GM13976 (cell line): ENCODE measurements around the gene BTBD16.

Source experiments
- DNase-seq: peaks from one replicate; pipeline ENCODE4 v3.0.0; 2012; ENCODE audit warnings: low spot score
- CTCF ChIP-seq: IDR thresholded peaks from 2 replicates; pipeline ENCODE4 v1.5.1; 2012; ENCODE audit warnings: borderline replicate concordance, mild to moderate bottlenecking; ENCODE audit not compliant: insufficient read depth; ENCODE audit errors: extremely low read depth, missing control alignments, control extremely low read depth
- in situ Hi-C: fragments of 300-500 bp; cut with MboI; formaldehyde crosslinking; loops from one replicate; pipeline ENCODE4 v1.12.0; 2022; ENCODE audit warnings: low sequenced_read_pairs, mixed read lengths, inconsistent platforms; ENCODE audit not compliant: unreplicated experiment

Gene BTBD16

GRCh38 chr10:122271076-122271475, at the start of gene BTBD16:
Gene BTBD16, plus strand, starts transcription at chr10:122271296. Its CDS starts 3,786 bp downstream, at chr10:122275082.
- TF ChIP-seq CTCF, result no peak
- DNase-seq, result no peak
- in situ Hi-C loops, result no loop called here

- DNase-seq, result no peak
- TF ChIP-seq CTCF, result no peak
Observed at GRCh38 chr10:122221958-122222357, 49.1 kb upstream of the BTBD16 start.

GRCh38 chr10:122222638-122223037, 48.5 kb upstream of the BTBD16 start:
- in situ Hi-C loops, result no loop called here
- no peak for TF ChIP-seq CTCF
- DNase-seq, result no peak

More at GRCh38 chr10:122221958-122222357, 49.1 kb upstream of the BTBD16 start:
- in situ Hi-C loops, result no loop called here

- no peak for TF ChIP-seq CTCF
- DNase-seq, result no peak
- in situ Hi-C loops, result no loop called here
Observed at GRCh38 chr10:122224159-122224558, 46.9 kb upstream of the BTBD16 start.

GRCh38 chr10:122225330-122225729, 45.8 kb upstream of the BTBD16 start:
- TF ChIP-seq CTCF, result no peak
- in situ Hi-C loops, result no loop called here
- no peak for DNase-seq

GRCh38 chr10:122227754-122228153, 43.3 kb upstream of the BTBD16 start:
- no peak for TF ChIP-seq CTCF
- in situ Hi-C loops, result no loop called here
- no peak for DNase-seq

- no peak for TF ChIP-seq CTCF
- DNase-seq, result no peak
- in situ Hi-C loops, result no loop called here
Observed at GRCh38 chr10:122229666-122230065, 41.4 kb upstream of the BTBD16 start.
